Measurements from ENCODE around the gene HGS. TPM values are rescaled to one million over a fixed set of nuclear protein-coding genes. Genes with fewer than 3 reads are reported as not detected.
"Not testable (repeated sequence)": the region's sequence is repeated elsewhere in the genome, so short reads cannot be mapped to it uniquely, and the experiment has no call there.

The HGS gene
- polyA plus RNA-seq, 1 donor = 48.1 TPM

DNA sequence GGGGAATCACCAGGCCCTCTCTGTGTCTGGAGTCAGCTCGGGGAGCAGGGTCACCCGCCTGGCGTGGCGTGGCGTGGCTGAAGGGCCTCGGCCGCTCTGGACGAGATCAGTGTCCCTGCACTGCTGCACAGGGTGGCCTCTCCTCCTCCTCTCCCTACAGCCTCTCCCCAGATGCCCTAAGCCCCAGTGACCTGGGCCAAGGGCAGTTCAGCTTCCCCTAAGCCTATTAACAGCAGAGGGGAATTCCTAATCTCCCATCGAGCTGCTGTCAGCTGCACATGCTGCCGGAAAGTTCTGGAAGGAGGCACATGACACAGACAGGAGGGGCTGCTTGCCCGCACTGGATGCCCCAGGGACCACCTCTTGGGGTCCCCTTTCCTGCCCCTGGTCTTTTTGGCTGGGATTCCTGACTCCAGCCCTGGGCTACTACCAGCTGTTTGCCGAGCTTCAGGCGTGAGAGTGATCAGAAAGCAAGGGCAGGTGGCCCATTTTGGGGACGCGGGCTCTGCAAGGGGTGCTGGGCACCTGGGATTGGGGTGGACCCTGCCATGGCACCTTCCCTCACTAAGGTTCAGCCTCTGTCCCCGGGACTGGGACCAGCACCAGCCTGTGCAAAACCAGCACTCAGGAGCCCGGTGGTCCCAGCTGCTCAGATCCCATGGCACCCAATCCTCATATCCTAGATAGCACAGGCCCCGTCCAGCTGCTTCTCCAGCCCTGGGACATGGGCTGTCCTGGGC lies 28.3 kb upstream of the HGS start:
- no peak for DNase-seq (ENCODE audit: low read depth)

GRCh38 chr17:81656118-81656743 lies 27.6 kb upstream of the HGS start, which contains the start of gene PDE6G:
TSS of gene PDE6G (minus strand) at chr17:81656542. CDS start at chr17:81653305, 3,237 bp downstream.
- no peak for DNase-seq (ENCODE audit: low read depth)

GRCh38 chr17:81656835-81657234 lies 27.0 kb upstream of the HGS start:
- no peak for DNase-seq (ENCODE audit: low read depth)

GRCh38 chr17:81659038-81659437 lies 24.8 kb upstream of the HGS start:
- no peak for DNase-seq (ENCODE audit: low read depth)

- no peak for DNase-seq (ENCODE audit: low read depth)
Observed at GRCh38 chr17:81660441-81660840, 23.4 kb upstream of the HGS start.

DNA sequence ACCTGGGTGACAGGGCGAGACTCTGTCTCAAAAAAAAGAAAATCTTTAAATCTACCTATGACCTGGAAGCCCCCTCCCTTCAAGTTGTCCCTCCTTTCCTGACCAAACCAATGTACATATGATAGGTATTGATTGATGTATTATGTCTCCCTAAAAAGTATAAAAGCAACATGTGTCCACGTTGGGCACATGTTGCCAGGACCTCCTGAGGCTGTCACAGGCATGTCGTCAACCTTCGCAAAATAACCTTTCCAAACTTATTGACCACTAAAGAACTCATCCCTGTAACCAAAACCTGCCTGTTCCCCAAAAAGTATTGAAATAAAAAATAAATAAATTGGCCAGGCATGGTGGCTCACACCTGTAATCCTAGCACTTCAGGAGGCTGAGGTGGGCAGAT lies 21.8 kb upstream of the HGS start:
- DNase-seq (ENCODE audit: low read depth) = no peak

DNA sequence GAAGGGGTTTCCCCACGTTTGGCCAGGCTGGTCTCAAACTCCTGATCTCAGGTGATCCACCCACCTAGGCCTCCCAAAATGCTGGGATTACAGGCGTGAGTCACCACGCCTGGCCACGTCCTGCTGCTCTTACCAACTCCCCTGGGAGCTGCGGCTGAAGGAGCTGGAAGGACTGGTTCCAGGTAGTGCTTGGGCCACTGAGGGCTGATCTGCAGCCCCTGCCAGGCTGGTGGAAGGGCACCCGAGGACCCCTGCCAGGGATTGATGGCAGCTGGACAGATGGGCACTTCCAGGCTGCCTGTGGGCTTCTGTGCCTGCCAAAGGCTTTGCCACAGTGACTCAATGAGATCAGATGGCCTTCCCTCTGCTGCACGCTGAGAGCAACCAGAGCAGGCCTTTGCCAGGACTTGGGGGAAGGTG lies 19.8 kb upstream of the HGS start:
- no peak for DNase-seq (ENCODE audit: low read depth)

- DNase-seq (ENCODE audit: low read depth) = no peak
Observed at GRCh38 chr17:81665205-81666091, 18.4 kb upstream of the HGS start.

- DNase-seq (ENCODE audit: low read depth) = no peak
Observed at GRCh38 chr17:81666092-81666341, 17.8 kb upstream of the HGS start.

DNA sequence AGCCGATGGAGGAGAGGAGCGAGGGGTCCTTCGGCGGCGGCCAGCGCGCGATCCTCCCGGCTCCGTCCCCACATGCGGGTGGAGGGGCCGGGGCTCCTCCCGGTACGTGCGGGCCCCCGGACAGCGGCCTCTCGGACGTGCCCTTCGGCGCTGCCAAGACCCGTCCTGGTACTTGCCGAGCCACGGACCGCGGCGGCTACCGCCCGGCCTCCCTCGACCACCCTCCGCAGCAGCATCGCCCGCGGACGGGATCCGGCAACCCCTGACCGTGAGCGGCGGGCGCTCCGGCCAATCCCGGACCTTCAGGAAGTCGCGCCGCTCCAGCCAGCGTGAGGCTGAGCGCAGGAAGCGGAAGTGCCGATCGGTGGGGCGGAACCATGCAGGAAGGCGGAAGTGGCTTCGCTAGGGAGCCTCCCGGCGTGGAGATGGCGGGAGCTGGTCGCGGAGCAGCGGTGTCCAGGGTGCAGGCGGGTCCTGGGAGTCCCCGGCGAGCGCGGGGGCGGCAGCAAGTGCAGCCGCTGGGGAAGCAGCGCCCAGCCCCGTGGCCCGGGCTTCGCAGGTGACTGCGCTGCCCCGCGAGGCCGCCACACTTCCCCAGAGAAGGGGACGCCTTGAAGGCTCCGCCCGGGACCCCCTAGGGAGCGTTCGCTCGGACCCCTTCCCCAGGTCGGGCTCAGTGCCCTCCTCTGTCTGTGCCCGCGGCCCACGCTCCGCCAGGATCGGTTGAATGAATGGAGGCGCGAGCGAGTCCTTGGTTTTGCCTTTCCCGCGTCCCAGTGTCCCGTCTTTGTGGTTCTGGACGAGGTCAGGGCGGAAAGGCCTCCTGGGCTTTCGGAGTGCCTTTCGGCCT lies 17.2 kb upstream of the HGS start, which contains the start of the genes CCDC137 and OXLD1:
CCDC137 (plus strand) TSS at position 396 of the 850 bp plus-strand sequence; CDS start at position 426, 30 bp downstream.
OXLD1 (minus strand) TSS at position 264 of the 850 bp plus-strand sequence; CDS start at position 236, 28 bp downstream.
- peak; percentile 85 for DNase-seq (ENCODE audit: low read depth)

DNA sequence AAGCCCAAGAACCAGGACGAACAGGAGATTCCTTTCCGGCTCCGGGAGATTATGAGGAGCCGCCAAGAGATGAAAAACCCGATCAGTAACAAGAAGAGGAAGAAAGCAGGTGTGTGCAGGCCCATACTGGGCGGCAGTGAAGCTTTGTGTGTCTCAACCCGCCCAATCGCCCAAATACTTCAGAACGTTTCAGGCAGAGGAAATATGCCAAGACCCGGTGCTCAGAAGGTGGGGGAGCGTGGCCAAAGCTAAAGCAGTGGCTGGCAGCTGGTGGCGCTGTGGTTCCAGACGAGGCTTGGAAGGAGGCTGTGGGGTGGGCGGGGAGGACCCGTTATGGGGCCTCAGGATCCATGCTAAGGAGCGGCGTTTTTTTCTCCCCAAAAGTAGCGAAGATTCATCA lies 16.1 kb upstream of the HGS start:
- DNase-seq (ENCODE audit: low read depth) = no peak

GRCh38 chr17:81672504-81672903 lies 11.3 kb upstream of the HGS start:
- DNase-seq (ENCODE audit: low read depth) = no peak

- DNase-seq (ENCODE audit: low read depth) = no peak
Observed at GRCh38 chr17:81672954-81673353, 10.9 kb upstream of the HGS start.

GRCh38 chr17:81673561-81674258 lies 10.1 kb upstream of the HGS start:
- DNase-seq (ENCODE audit: low read depth) = no peak

DNA sequence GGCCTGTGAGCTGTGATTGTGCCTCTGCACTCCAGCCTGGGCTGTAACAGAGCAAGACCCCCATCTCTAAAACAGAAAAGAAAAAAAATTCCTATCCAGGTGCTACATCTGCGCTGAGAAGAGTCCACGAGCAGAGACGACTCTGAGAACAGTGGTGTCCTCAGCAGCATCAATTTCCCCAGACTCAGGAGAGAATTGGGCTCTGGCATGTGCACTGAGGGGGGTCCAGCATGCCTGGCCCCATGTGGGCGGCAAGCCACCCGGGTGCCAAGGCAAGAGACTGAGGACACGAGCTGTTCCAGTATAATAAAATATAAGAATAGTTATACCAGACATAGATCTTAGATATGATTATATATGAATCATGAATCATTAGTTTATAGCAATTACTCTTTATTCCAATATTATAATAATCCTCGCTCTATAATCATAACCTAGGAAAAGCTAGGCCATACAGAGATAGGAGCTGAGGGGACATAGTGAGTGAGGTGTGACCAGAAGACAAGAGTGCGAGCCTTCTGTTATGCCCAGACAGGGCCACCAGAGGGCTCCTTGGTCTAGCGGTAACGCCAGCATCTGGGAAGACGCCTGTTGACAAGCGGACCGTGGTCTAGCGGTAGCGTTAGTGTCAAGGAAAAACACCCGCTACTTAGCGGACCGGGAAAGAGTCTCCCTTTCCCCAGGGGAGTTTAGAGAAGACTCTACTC lies 8.1 kb upstream of the HGS start:
- DNase-seq (ENCODE audit: low read depth) = not testable (repeated sequence)

- DNase-seq (ENCODE audit: low read depth) = no peak
Observed at GRCh38 chr17:81676906-81677305, 6.9 kb upstream of the HGS start.

DNA sequence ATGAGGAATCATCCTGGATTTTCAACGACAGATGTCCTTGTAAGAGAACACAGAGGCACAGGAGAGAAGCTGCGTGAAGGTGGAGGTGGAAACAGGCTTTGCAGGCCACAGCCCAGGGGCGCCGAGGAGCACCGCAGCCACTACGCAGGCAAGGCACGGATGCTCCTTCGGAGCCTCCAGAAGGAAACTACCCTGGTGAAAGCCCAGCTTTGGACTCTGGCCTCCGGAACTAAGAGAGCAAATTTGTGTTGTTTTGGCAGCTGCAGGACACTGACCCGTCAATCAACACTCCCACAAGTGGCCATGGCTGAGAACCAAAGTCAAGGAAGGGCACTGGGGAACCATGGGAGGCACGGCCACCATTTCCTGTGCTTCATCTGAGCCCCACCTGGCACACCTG lies 3.7 kb upstream of the HGS start:
- DNase-seq (ENCODE audit: low read depth) = no peak

- no peak for DNase-seq (ENCODE audit: low read depth)
Observed at GRCh38 chr17:81681672-81682071, 2.1 kb upstream of the HGS start.

GRCh38 chr17:81682565-81683207 lies 1.1 kb upstream of the HGS start:
- DNase-seq (ENCODE audit: low read depth) = no peak

DNA sequence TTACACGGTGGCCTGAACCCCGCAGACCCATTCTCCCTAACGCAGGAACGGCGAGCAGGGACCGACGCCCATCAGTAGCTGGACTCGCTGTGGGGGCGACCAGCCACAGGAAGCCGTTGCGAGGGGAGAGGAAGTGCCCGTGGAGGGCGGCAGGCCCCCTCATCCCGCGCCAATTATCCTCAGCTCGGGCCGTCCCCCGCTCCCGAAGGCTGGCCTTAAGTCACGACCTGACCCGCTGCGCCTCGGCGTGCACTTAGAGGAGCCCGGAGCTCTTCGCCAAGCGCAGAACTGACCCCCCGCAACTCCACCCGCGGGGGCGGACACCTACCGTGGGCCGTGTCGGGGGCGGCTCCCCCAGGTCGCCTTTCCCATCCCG lies 615 bp upstream of the HGS start:
- no peak for DNase-seq (ENCODE audit: low read depth)
